ENCODE data around the gene NSDHL.

The NSDHL gene

DNA sequence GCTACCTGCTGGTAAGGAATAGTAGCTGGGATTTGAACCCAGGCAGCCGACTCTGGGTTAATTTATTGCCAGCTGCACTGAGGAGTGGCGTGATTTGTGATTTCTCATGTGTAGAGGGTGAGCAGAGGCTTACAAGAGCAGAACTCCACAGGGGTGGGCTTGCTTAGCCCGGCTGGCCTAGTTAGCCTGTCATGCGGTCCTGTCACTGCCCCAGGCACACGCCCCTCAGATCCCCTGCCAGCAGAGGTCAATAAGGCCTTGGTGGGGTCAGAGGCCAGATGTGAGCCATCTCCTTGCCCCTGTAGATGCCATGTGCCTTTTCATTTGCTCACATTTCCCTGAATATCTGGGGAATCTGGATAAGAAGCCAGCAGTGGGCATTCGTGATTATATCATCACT, 13.4 kb downstream of the NSDHL start:
- DNase-seq = no peak

DNA sequence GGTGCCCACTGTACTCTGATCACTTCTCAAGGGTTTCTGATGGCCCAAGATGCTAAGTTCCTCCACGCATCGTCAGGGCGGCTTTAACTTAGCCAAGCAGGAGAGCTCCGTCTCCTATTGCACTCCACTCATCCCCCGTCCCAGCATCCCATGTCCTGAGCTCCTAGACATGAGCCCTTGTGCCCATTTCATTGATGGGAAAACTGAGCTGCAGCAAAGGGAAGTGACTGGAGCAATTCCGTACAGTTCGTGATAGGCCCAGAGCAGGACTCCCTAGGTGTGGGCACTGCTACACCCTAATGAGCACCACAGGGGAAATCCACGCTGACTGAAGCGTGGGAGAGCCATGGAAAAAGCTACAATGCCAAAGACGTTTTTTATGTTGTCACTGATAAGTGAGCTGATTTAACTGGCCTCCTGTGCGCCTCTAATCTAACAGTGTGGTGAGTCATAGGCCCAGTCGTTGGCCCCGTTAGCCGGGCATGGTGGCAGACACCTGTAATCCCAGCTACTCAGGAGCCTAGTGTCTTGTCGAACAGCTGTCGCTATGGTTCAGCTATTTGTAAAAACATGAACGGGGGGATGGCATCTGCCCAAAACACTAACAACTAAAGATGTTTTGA, 14.9 kb downstream of the NSDHL start:
- DNase-seq = no peak

DNA sequence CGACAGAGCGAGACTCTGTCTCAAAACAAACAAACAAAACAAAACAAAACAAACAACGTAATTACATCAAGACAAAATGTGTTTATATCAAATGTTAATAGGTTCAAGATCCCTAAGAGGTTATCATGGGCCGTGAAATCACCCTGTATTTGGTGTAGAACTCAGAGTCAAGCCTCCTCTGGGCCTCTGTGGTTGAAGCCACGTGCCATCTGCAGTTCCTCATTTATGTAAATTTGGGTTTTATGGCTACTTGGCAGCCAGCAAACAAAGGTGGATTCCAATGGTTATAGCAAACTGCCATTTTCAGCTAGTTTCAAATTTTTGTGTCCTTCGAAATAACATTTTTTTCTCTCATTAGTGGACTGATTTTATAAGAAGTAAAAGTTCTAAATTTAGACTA, 16.4 kb downstream of the NSDHL start:
- no peak for DNase-seq

DNA sequence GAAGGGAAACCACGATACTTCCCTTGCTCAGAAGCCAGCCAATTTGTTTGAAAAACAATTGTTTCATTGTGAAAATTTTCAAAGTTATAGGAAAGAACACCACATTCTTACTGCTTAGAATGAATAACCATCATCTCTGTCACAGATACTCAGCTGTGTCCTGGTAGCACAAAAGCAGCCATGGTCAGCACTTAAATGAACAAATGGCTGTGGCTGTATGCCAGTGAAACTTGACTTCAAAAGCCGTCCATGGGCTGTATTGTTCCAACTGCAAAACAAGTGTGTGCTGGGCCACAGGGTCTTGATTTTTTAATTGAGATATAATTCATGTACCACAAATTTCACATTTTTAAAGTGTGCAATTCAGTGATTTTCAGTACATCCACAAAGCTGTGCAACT, 19.6 kb downstream of the NSDHL start:
- DNase-seq = peak in 10 of 58 donors; percentile 1 to 28 (median 6)

DNA sequence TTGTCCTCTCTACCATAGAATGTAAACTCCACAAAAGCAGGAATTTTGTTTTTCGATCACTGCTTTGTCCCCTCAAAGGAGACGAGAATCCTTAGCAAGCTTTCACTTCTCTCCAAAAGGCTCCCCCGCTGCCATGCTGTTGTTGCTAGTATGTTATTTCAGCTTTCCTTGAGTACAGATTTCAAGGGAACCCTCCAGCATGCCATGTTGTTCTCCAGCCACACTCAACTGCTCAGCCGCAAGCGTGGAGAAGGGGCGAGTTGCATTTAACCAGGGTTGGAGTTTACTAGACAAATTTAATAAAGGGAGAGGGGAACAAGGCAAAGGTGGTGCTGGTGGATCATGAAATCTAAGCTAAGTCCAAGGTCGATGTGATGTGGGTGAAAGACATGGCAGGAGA, 23.1 kb downstream of the NSDHL start:
- DNase-seq = no peak

DNA sequence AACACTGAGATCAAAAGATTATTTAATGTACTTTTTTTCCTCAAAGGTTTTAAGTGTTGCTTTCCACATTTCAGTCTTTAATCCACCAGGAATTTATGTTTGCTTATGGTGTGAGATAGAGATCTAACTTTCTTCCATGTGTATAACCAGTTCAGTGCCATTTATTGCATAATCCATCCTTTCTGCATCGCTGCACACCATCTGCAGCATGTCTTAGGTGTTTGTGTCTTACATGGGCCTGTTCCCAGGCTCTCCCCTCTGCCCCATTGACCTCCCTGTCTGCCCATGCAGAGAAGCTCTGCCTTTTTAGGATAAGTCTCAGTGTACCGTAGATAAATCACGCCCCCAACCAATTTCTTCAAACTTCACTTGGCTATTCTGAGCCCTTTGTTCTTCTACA, 30.3 kb downstream of the NSDHL start:
- DNase-seq = no peak

- no peak for DNase-seq
Measured at GRCh38 chrX:152861826-152862225, 31.0 kb downstream of the NSDHL start.

GRCh38 chrX:152865232-152865920, 34.5 kb downstream of the NSDHL start:
- DNase-seq = no peak

- DNase-seq = peak in 2 of 58 donors; percentile 1 to 11
Measured at GRCh38 chrX:152866386-152866785, 35.5 kb downstream of the NSDHL start.

DNA sequence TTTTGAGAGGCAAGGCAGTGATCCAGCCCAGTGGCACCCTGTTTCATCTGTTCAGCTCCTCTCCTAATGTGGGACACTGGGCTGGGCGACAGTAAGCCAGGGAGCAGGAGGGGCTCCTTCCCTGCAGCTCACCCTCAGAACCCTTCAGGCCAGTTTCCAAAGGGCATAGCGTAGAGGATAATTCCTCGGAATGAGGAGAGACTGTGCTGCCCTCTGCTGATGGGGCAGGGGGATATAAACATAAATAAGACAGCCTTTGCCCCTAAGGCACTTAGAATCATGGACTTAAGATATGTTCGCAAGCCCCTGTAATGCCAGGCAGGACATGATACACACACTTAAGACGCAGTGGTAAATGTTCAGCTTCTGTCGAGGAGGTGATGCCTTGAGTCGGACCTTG, 39.1 kb downstream of the NSDHL start:
- no peak for DNase-seq

GRCh38 chrX:152871260-152871659, 40.4 kb downstream of the NSDHL start:
- no peak for DNase-seq

DNA sequence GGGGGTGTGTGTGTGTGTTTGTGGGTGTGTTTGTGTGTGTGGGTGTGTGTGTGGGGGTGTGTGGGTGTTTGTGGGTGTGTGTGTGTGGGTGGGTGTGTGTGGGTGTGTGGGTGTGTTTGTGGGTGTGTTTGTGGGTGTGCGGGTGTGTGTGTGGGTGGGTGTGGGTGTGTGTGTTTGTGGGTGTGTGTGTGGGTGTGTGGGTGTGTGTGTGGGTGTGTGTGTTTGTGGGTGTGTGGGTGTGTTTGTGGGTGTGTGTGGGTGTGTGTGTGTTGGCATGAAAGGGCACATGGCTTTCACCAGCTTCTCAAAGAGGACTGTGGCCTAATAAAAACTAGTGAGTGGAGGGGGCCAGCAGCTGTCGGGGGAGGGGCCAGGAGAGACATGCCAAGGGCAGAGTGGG, 41.7 kb downstream of the NSDHL start:
- no peak for DNase-seq

- DNase-seq = no peak
Measured at GRCh38 chrX:152873361-152873760, 42.5 kb downstream of the NSDHL start.

- no peak for DNase-seq
Measured at GRCh38 chrX:152876931-152877840, 46.3 kb downstream of the NSDHL start.

- DNase-seq = peak in 7 of 58 donors; percentile 3 to 32 (median 9)
Measured at GRCh38 chrX:152878976-152879755, 48.3 kb downstream of the NSDHL start.

GRCh38 chrX:152881289-152881688, 50.4 kb downstream of the NSDHL start:
- DNase-seq = no peak

DNA sequence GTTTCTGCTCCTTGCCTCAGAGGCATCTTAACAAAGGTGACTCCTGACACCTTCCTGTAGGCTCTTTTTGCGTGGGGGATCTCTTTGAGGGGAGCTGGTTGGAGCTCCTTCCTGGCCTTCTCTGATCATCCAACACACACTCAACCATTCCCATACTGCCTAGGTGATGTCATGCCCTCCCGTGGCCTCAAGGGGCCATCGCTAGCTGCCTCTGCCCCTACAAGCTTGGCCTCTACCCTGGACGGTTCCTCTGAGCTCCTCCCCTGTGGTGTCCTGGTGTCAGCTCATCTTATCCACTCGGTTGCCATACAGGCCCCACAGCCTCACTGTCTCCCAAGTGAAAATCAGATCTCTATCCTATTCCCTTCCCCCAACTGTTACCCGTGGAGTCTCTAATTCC, 53.3 kb downstream of the NSDHL start:
- no peak for DNase-seq

DNA sequence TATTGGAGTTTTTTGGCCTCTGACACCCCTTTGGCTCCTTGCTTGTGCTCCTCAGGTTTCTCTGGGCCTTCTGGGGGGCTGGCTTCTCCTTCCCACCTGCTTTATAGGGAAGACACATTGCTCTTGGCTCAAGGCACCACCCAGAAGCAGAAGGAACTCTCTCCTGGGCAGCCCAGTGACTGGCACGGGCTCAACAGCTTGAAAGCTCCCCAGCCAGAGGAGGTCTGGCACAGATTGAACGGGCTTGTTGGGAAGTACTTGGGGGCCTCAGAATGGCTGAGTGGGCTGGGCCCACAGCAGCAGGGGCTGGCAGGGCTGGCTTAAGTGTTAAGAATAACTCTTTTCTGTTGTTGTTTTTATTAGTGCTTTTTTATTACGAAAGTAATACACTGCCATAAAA, 55.9 kb downstream of the NSDHL start:
- DNase-seq = peak in 8 of 58 donors; percentile 1 to 15 (median 4)

DNA sequence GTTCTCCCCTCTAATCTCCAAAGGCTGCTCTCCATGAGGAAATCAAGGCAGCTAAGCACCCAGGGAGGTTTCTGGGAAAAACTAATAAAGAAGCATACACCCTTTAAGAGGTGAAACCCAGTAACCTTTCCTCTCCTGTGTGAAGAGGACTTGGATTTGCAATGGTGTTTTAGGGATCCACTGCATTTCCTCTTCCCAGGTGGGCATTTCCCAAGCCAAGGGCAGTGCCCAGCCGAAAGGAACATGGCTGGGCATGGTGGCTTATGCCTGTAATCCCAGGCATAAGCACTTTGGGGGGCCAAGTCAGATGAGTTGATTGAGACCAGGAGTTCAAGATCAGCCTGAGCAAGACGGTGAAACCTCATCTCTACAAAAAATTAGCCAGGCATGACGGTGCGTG, 61.6 kb downstream of the NSDHL start:
- DNase-seq = no peak

DNA sequence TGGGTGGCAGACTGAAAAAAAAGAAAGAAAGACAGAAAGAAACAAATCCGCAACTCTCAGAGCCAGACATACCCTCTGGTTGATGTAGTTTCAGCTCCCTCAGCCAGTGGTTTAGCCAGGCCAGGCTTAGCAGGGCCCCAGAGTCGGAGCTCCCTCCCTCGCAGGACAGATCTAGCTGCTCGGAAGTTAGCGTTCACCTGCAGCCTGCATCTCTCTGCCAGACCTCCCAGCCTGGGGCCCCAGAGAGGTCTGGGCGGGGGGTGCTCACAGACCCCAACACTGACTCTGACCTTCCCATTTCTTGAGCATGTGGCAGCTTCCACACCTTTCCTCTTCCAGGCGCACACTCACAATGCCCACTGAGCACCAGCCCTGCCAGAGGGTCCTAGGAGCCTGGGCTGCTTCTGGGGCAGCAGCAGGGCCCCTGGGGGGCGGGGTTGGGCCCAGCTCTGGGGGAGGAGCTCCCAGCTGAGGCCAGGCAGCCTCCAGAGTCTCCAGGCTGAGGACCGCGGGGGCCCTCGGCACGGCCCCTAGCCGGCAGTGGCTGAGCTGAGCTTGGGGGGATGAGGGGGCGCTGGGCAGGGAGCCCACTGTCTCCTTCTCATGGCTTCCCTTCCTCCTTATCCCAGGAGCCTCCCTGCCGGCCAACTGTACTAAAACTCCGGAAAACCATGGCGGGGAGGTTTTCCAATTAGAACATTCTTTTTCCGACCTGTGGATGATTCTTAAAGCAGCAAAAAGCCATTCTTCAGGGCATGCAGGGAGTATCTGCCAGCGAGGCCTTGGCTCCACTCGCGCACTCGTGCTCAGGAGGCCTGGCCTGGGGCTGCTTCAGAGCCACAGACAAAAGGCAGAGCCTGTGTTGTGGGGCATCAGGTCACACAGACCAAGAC, 62.4 kb downstream of the NSDHL start:
- DNase-seq = no peak
